ENCODE measurements around the gene RBM19.
"Not testable (repeated sequence)": the region's sequence is repeated elsewhere in the genome, so short reads cannot be mapped to it uniquely, and the experiment has no call there.

Gene RBM19

DNA sequence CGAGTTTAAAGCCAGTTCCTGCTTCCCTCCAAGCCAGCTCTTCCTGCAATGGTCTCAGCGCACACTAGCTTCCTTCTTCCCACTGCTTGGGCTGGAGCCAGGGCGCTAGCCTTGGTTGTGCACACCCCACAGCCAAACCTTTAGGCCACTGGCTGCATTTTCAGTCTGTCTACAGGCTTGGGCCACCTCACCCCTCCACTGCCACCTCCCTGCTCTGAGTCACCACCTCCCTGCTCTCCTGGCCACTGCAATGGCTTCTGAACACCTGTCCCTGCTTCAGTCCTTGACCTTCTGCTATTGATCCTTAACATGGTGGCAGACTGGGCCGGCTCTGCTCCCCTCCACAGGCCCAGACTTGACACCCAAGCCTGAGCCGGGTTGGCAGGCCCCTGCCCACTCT, 151.1 kb downstream of the RBM19 start:
- no peaks in the 10 kb centered on the region for H3K27me3 ChIP-seq (replicated peaks; ENCODE audit: control insufficient read depth, insufficient read depth, low read length)
- H3K4me3 ChIP-seq (replicated peaks; ENCODE audit: low read depth, low read length) = no peak overlapping the region
- H3K36me3 ChIP-seq (ENCODE audit: control insufficient read depth, insufficient read depth, low read length) = peaks cover 2% of the 10 kb centered on the region
- no peak for DNase-seq (ENCODE audit: extremely low read depth, insufficient read length)
- TF ChIP-seq, protein P1, sequence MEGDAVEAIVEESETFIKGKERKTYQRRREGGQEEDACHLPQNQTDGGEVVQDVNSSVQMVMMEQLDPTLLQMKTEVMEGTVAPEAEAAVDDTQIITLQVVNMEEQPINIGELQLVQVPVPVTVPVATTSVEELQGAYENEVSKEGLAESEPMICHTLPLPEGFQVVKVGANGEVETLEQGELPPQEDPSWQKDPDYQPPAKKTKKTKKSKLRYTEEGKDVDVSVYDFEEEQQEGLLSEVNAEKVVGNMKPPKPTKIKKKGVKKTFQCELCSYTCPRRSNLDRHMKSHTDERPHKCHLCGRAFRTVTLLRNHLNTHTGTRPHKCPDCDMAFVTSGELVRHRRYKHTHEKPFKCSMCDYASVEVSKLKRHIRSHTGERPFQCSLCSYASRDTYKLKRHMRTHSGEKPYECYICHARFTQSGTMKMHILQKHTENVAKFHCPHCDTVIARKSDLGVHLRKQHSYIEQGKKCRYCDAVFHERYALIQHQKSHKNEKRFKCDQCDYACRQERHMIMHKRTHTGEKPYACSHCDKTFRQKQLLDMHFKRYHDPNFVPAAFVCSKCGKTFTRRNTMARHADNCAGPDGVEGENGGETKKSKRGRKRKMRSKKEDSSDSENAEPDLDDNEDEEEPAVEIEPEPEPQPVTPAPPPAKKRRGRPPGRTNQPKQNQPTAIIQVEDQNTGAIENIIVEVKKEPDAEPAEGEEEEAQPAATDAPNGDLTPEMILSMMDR (IDR thresholded peaks at IDR 0.05; ENCODE audit: insufficient read depth, low read length, poor library complexity, severe bottlenecking) = no peak

DNA sequence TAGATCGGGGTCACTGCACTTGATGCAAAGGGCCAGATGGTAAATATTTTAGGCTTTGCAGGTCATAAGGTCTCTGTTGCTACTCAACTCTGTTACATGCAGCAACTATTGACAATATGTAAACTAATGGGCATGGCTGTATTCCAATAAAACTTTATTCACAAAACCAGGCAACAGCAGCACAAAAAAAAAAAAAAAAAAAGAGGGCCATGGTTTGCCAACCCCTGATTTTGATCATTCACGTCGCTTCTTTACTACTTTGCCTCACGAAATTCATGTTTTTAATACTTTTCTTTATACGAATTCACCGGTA, 152.9 kb downstream of the RBM19 start:
- DNase-seq (ENCODE audit: extremely low read depth, insufficient read length) = no peak
- no peak overlapping the region for H3K4me3 ChIP-seq (replicated peaks; ENCODE audit: low read depth, low read length)
- no peaks in the 10 kb centered on the region for H3K27me3 ChIP-seq (replicated peaks; ENCODE audit: control insufficient read depth, insufficient read depth, low read length)
- TF ChIP-seq, protein P1 (IDR thresholded peaks at IDR 0.05; ENCODE audit: insufficient read depth, low read length, poor library complexity, severe bottlenecking) = no peak
- peaks cover 2% of the 10 kb centered on the region for H3K36me3 ChIP-seq (ENCODE audit: control insufficient read depth, insufficient read depth, low read length)

DNA sequence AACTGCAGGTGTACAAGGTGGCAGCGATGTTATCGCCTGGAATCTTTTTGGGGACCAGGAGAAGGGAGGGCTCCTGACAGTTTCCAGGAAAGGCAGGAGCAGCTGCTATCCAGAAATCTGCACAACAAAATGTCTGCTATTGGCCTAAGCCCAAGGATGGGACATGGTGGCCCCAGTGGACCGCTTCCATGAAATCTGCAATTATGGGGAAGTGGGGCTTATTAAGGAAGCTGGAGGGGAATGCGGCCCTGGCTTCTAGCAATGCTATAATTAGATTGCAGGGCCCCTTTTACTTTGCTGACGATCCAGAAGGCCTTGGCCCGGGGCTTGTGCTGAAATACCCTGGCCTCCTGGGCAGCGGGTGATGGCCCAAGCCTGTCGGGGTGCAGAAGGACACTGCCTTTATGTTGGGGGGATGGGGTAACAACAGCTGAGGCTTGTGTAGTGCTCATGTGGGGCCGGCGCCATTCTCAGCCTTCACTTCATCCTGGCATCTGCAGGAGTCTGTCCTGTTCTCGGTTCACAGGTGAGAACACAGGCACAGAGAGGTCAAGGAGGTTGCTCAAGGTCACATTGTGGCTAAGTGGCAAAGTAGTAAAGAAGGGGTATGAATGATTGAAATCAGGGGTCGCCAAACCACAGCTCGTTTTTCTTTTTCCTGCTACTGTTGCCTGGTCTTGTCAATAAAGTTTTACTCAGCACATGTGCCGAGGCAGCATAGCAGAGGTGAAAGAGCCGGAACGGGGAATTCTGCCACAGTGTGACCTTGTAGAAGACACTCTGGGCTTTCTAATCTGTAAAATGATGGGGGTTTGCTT, 153.5 kb downstream of the RBM19 start:
- peaks cover 2% of the 10 kb centered on the region for H3K36me3 ChIP-seq (ENCODE audit: control insufficient read depth, insufficient read depth, low read length)
- DNase-seq (ENCODE audit: extremely low read depth, insufficient read length) = no peak
- no peak overlapping the region for H3K4me3 ChIP-seq (replicated peaks; ENCODE audit: low read depth, low read length)
- H3K27me3 ChIP-seq (replicated peaks; ENCODE audit: control insufficient read depth, insufficient read depth, low read length) = no peaks in the 10 kb centered on the region
- TF ChIP-seq, protein P1 (IDR thresholded peaks at IDR 0.05; ENCODE audit: insufficient read depth, low read length, poor library complexity, severe bottlenecking) = no peak

DNA sequence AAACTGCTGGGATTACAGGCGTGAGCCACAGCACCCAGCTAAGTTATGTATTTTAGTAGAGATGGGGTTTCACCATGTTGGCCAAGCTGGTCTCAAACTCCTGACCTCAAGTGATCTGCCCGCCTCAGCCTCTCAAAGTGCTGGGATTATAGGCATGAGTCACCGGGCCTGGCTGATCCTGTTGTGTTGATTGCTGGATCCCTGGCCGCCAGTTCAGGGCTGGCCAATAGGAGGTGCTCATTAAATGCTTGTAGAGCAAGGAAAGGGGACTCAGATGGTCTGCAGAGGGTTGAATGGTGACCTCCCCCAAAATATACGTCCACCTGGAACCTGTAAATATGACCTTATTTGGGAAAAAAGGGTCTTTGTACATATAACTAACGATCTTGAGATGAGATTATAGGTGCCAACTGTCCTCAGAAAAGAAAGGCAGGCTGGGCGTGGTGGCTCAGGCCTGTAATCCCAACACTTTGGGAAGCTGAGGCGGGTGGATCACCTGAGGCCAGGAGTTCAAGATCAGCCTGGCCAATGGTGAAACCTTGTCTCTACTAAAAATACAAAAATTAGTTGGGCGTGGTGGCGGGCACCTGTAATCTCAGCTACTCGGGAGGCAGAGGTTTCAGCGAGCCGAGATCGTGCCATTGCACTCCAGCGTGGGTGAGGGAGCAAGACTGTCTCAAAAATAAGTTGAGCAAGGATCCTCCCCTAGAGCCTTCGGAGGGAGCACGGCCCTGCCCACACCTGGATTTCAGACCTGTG, 156.5 kb downstream of the RBM19 start:
- not testable (repeated sequence) for DNase-seq (ENCODE audit: extremely low read depth, insufficient read length); H3K4me3 ChIP-seq (replicated peaks; ENCODE audit: low read depth, low read length); H3K36me3 ChIP-seq (ENCODE audit: control insufficient read depth, insufficient read depth, low read length); H3K27me3 ChIP-seq (replicated peaks; ENCODE audit: control insufficient read depth, insufficient read depth, low read length)

DNA sequence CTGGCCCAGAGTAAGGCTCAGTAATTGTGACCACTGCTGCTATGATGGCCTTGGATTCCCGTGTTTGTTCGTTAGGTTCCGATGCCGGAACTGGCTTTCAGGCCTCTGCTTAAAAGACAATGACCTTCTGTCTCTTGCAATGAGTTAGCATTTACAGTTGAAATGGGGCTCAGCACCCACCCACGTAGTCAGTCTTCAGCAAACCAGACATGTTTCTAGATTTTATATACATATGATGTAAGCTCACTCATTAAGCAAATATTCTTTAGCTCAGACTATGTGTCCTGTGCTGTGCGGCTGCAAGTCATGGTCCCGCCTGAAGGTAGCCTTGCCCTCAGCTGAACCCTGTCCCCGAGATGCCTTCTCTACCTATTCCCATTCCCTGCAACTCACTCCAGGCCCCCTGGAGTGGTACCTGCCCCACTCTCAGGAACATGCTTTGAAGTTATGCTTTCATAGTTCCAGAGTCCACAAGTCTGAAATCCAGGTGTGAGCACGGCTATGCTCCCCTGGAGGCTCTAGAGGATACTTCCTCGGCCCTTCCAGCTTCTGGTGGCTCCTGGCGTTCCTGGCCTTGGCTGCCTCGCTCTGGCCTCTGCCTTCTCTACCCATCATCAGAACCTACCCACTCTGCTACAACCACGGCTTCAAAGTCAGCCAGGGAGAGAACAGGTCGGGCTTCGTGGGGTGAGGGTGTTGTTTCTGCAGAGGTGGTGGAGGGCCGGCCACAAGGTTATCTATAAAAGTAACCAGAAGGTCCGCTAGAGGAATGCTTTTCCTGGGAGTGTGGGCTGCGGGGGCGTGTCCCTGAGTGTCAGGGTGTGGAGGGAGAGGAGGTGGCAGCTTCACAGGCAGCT, 157.8 kb downstream of the RBM19 start:
- TF ChIP-seq, protein P1 (IDR thresholded peaks at IDR 0.05; ENCODE audit: insufficient read depth, low read length, poor library complexity, severe bottlenecking) = no peak
- H3K4me3 ChIP-seq (replicated peaks; ENCODE audit: low read depth, low read length) = no peak overlapping the region
- DNase-seq (ENCODE audit: extremely low read depth, insufficient read length) = no peak
- H3K27me3 ChIP-seq (replicated peaks; ENCODE audit: control insufficient read depth, insufficient read depth, low read length) = no peaks in the 10 kb centered on the region
- no peaks in the 10 kb centered on the region for H3K36me3 ChIP-seq (ENCODE audit: control insufficient read depth, insufficient read depth, low read length)

DNA sequence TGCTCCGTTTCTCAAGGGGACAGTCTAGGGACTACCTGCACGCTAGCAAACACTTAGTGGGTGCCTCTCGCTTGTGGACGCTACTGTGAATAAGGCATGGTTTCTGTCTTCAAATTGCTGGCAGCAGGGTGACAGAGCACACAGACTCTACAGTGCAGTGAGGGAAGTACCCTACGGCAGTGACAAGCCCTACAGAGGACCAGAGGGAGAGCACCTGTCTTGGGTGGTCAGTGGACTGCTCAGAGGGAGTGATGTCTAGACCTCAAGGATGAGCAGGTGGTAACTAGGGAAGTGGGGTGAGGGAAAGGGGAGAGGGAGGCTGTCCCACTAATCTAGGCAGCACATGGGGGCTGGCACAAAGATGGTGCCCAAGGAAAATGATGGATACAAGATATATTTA, 160.5 kb downstream of the RBM19 start:
- Histone ChIP-seq H3K36me3 (ENCODE audit: control insufficient read depth, insufficient read depth, low read length) (no peaks in the 10 kb centered on the region), H3K27me3 (replicated peaks; ENCODE audit: control insufficient read depth, insufficient read depth, low read length) (no peaks in the 10 kb centered on the region), H3K4me3 (replicated peaks; ENCODE audit: low read depth, low read length) (no peak overlapping the region)
- DNase-seq (ENCODE audit: extremely low read depth, insufficient read length) = no peak
- TF ChIP-seq, protein P1 (IDR thresholded peaks at IDR 0.05; ENCODE audit: insufficient read depth, low read length, poor library complexity, severe bottlenecking) = no peak

Data from GM06990 (cell line).